AG04450 (cell line): Measurements from ENCODE around the gene IL27RA. TPM values are rescaled to one million over a fixed set of nuclear protein-coding genes. Genes with fewer than 3 reads are reported as not detected.

Source experiments
- CTCF ChIA-PET: fragments of 300-600, 350-600 bp; formaldehyde crosslinking; extraction: SDS; loops from one replicate; lab custom pipeline; 2022; ENCODE audit warnings: antibody characterized with exemption, inconsistent platforms; lab: Charles Lee
- POLR2A ChIA-PET: fragments of 350-600 bp; formaldehyde crosslinking; extraction: SDS; loops from one replicate; lab custom pipeline; 2021; ENCODE audit warnings: antibody characterized with exemption, inconsistent platforms; lab: Yijun Ruan, JAX
- DNase-seq: peaks from one replicate; pipeline ENCODE4 v3.0.0-alpha.2; 2011; ENCODE audit warnings: low read depth, low spot score
- H3K27ac ChIP-seq: one replicate; pipeline ENCODE4 v1.5.1; 2012; ENCODE audit warnings: low read depth, low read length, control low read depth
- H3K27me3 ChIP-seq: one replicate; pipeline ENCODE4 v1.6.0; 2012; ENCODE audit warnings: low read length; ENCODE audit not compliant: control insufficient read depth, insufficient read depth
- H3K4me3 ChIP-seq: 2 replicates; pipeline ENCODE4 v1.5.1; 2011; ENCODE audit warnings: mild to moderate bottlenecking, low read depth, low read length, control low read depth
- H3K9me3 ChIP-seq: 2 replicates; pipeline ENCODE4 v1.5.1; 2012; ENCODE audit warnings: low read length; ENCODE audit not compliant: control insufficient read depth, insufficient read depth
- polyA plus RNA-seq: library from polyadenylated mRNA; depleted of rRNA; stranded (reverse); fragments of >200 nt; gene quantifications from 2 replicates; pipeline ENCODE4 v1.2.3, GENCODE V29; 2011
- TF ChIP-seq, protein P1 (sequence below): IDR thresholded peaks from 2 replicates; pipeline ENCODE4 v1.5.1; 2011; ENCODE audit warnings: low read depth, low read length, control low read depth, inconsistent platforms

IL27RA gene
- polyA plus RNA-seq, 1 experiment: 4.5 TPM

- POLR2A ChIA-PET: interaction anchor here (1.3 kb wide), 1 partner anchor 8 kb away, joined by 4 read pairs; no protein-coding TSS in a partner anchor
- H3K9me3 ChIP-seq: peaks cover 13% of the 10 kb centered on the region
- H3K27ac ChIP-seq: no peak overlapping the region
- no peaks in the 10 kb centered on the region for H3K27me3 ChIP-seq
- DNase-seq: no peak
- CTCF ChIA-PET: no interaction called here
- no peak overlapping the region for H3K4me3 ChIP-seq
- TF ChIP-seq, protein P1, sequence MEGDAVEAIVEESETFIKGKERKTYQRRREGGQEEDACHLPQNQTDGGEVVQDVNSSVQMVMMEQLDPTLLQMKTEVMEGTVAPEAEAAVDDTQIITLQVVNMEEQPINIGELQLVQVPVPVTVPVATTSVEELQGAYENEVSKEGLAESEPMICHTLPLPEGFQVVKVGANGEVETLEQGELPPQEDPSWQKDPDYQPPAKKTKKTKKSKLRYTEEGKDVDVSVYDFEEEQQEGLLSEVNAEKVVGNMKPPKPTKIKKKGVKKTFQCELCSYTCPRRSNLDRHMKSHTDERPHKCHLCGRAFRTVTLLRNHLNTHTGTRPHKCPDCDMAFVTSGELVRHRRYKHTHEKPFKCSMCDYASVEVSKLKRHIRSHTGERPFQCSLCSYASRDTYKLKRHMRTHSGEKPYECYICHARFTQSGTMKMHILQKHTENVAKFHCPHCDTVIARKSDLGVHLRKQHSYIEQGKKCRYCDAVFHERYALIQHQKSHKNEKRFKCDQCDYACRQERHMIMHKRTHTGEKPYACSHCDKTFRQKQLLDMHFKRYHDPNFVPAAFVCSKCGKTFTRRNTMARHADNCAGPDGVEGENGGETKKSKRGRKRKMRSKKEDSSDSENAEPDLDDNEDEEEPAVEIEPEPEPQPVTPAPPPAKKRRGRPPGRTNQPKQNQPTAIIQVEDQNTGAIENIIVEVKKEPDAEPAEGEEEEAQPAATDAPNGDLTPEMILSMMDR: no peak
These were observed 35.4 kb upstream of the IL27RA start for GRCh38 chr19:13995878-13996765.

- TF ChIP-seq, protein P1: no peak
- POLR2A ChIA-PET: no interaction called here
- no peak overlapping the region for H3K27ac ChIP-seq
- no peak overlapping the region for H3K4me3 ChIP-seq
- CTCF ChIA-PET: no interaction called here
- no peaks in the 10 kb centered on the region for H3K27me3 ChIP-seq
- peaks cover 13% of the 10 kb centered on the region for H3K9me3 ChIP-seq
- no peak for DNase-seq
These were observed 34.5 kb upstream of the IL27RA start for GRCh38 chr19:13996928-13997630.

DNA sequence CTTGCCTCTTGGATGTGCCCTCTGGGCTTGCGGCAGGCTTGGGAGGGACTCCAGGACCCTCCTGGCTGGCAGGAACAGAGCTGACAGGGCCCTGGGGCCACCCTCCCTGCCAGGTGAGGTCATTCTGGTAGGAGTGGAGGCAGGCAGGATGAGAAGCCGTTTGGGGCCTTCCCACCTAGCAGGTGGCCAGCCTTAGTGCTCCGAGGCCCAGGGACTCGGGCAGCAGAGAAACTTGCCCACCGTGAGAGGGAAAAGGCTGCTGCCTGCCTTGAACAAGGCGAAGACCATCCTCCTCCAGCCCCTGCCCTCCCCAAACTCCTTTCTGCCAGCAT, 34.0 kb upstream of the IL27RA start:
- ChIA-PET CTCF (no interaction called here), POLR2A (no interaction called here)
- Histone ChIP-seq H3K27ac (no peak overlapping the region), H3K9me3 (peaks cover 13% of the 10 kb centered on the region), H3K27me3 (no peaks in the 10 kb centered on the region), H3K4me3 (no peak overlapping the region)
- TF ChIP-seq, protein P1: no peak
- no peak for DNase-seq

DNA sequence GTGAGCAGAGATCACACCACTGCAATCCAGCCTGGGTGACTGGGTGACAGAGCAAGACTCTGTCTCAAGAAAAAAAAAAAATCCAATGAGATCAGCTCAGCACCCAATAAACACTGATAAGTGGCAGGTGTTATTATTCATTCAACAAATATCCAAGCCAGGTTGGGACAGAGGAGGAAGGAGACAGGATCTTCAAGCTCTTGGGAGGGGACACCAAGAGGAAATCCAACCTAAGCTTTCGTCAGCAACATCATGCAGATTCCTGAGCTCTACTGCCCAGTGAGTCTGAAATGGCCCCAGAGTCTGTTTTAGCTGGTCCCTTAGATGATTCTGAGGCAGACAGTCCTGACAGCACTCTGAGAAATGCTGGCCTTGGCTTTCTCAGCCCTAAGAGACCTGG, 33.1 kb upstream of the IL27RA start:
- peaks cover 13% of the 10 kb centered on the region for H3K9me3 ChIP-seq
- POLR2A ChIA-PET: no interaction called here
- no peak overlapping the region for H3K4me3 ChIP-seq
- no peak overlapping the region for H3K27ac ChIP-seq
- TF ChIP-seq, protein P1: no peak
- CTCF ChIA-PET: no interaction called here
- no peak for DNase-seq
- no peaks in the 10 kb centered on the region for H3K27me3 ChIP-seq

- Histone ChIP-seq H3K27ac (no peak overlapping the region), H3K27me3 (no peaks in the 10 kb centered on the region), H3K9me3 (peaks cover 13% of the 10 kb centered on the region), H3K4me3 (no peak overlapping the region)
- ChIA-PET CTCF (no interaction called here), POLR2A (no interaction called here)
- TF ChIP-seq, protein P1: no peak
- no peak for DNase-seq
These were observed 32.5 kb upstream of the IL27RA start for GRCh38 chr19:13999085-13999484.
